Uterus (tissue), 2 donors: Measurements from ENCODE around the gene ATG13.

Source experiments
- CTCF ChIP-seq, 4 experiments: fragments of 200-600 bp in 2 of 4; fragments of 450-650 bp in 2 of 4; sonication (generic) in 2 of 4; IDR thresholded peaks; one replicate each; pipeline ENCODE4 v1.5.1; 2016 to 2019; ENCODE audit warnings: antibody characterized with exemption in 4 of 4, mild to moderate bottlenecking in 2 of 4, moderate library complexity in 1 of 4
- POLR2A ChIP-seq, 2 donors: fragments of 450-650 bp; IDR thresholded peaks; one replicate each; pipeline ENCODE4 v1.6.1; 2016; ENCODE audit warnings: antibody characterized with exemption in 2 of 2, mild to moderate bottlenecking in 1 of 2, moderate library complexity in 1 of 2

GRCh38 chr11:46676436-46677158, 59.2 kb downstream of the ATG13 start:
- TF ChIP-seq CTCF (IDR thresholded peaks at IDR 0.05) (no peak), POLR2A (IDR thresholded peaks at IDR 0.05) (no peak)
